Retinal pigment epithelial cell (primary cell): ENCODE results near the gene KRTAP9-4.

Experiments
- DNase-seq: peaks from one replicate; pipeline ENCODE4 v3.0.0-alpha.2; 2010; ENCODE audit warnings: low read depth
- H3K4me3 ChIP-seq: 2 replicates; pipeline ENCODE4 v1.5.1; 2011; ENCODE audit warnings: mild to moderate bottlenecking, low read length, control low read depth, moderate library complexity
- TF ChIP-seq, protein P1 (sequence below): conservative IDR thresholded peaks from 2 replicates; pipeline ENCODE4 v1.5.1; 2011; ENCODE audit warnings: low read depth, low read length, control low read depth, inconsistent platforms

The KRTAP9-4 gene

GRCh38 chr17:41278176-41278955 is 28.9 kb downstream of the KRTAP9-4 start:
- TF ChIP-seq, protein P1, sequence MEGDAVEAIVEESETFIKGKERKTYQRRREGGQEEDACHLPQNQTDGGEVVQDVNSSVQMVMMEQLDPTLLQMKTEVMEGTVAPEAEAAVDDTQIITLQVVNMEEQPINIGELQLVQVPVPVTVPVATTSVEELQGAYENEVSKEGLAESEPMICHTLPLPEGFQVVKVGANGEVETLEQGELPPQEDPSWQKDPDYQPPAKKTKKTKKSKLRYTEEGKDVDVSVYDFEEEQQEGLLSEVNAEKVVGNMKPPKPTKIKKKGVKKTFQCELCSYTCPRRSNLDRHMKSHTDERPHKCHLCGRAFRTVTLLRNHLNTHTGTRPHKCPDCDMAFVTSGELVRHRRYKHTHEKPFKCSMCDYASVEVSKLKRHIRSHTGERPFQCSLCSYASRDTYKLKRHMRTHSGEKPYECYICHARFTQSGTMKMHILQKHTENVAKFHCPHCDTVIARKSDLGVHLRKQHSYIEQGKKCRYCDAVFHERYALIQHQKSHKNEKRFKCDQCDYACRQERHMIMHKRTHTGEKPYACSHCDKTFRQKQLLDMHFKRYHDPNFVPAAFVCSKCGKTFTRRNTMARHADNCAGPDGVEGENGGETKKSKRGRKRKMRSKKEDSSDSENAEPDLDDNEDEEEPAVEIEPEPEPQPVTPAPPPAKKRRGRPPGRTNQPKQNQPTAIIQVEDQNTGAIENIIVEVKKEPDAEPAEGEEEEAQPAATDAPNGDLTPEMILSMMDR, result no peak
- no peak overlapping the region for H3K4me3 ChIP-seq
- no peak for DNase-seq

GRCh38 chr17:41284043-41284442 is 34.6 kb downstream of the KRTAP9-4 start:
- TF ChIP-seq, protein P1, result no peak
- DNase-seq, result peak; percentile 7
- no peak overlapping the region for H3K4me3 ChIP-seq

DNA sequence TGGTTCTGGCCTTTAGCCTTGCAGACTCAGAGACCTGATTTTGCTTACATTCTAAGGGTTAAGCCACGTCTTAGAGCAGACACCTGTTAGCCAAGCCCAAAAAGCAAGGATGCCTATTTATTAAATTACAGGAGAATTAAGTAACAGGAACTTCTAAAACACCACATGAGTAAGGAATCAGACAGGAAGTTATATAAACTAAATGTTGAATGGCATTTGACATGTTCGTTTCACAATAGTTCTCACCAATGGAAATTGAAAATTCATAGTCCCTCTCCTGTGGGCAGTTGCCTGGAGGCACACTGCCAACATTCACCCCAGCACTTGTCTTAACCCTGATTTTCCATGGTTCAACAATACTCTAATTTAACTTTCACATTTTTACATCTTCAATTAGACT is 35.1 kb downstream of the KRTAP9-4 start:
- TF ChIP-seq, protein P1, result no peak
- DNase-seq, result no peak
- H3K4me3 ChIP-seq, result no peak overlapping the region

DNA sequence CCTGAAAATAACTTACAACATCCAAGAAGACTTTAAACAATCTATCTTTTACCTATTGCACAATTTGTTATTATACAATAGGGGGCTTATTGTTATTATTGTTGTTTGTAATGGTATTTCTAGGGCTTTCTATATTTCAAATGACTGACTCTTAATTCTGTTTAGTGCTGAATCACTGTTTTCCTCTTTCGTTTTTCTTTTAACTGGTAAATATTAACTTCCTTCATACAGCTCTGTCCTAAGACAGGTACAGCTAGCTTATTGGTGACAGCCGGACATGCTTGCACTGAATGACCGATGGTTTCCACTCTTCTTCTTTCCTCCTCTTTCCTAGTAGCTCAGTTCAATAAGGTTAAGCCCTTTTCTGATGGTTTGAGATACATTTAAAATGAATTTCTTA is 37.6 kb downstream of the KRTAP9-4 start:
- TF ChIP-seq, protein P1, result no peak
- H3K4me3 ChIP-seq, result no peak overlapping the region
- no peak for DNase-seq

GRCh38 chr17:41294016-41294415 is 44.5 kb downstream of the KRTAP9-4 start:
- no peak for DNase-seq
- TF ChIP-seq, protein P1, result no peak
- no peak overlapping the region for H3K4me3 ChIP-seq

- TF ChIP-seq, protein P1, result no peak
- no peak for DNase-seq
- H3K4me3 ChIP-seq, result no peak overlapping the region
These were observed 47.4 kb downstream of the KRTAP9-4 start for GRCh38 chr17:41296846-41297245.

GRCh38 chr17:41298458-41299135 is 49.1 kb downstream of the KRTAP9-4 start:
- TF ChIP-seq, protein P1, result no peak
- no peak overlapping the region for H3K4me3 ChIP-seq
- DNase-seq, result no peak
